Gastrocnemius medialis (tissue), 4 donors: ENCODE data around the gene TEAD4.

Source experiments
- CTCF ChIP-seq, 5 experiments: fragments of 450-650 bp in 3 of 5; fragments of 200-600 bp in 2 of 5; sonication (generic) in 2 of 5; IDR thresholded peaks in 4 of 5; conservative IDR thresholded peaks in 1 of 5; 1 replicate in 4 of 5; 2 replicates in 1 of 5; pipeline ENCODE4 v1.5.1; 2016 to 2019; ENCODE audit warnings: antibody characterized with exemption in 5 of 5, mild to moderate bottlenecking in 3 of 5, moderate library complexity in 3 of 5
- POLR2A ChIP-seq, 2 donors: fragments of 450-650 bp; IDR thresholded peaks; one replicate each; pipeline ENCODE4 v1.6.1; 2017; ENCODE audit warnings: antibody characterized with exemption in 2 of 2, mild to moderate bottlenecking in 2 of 2, moderate library complexity in 2 of 2

- TF ChIP-seq CTCF (IDR thresholded peaks at IDR 0.05 in 4 of 5, conservative IDR thresholded peaks at IDR 0.05 in 1 of 5), result no peak
- peak in 1 of 2 donors; percentile 19 for TF ChIP-seq POLR2A (IDR thresholded peaks at IDR 0.05)
These were observed 23.2 kb downstream of the TEAD4 start for GRCh38 chr12:2982361-2982760.
